ENCODE data around the gene PAQR8.

Gene PAQR8

GRCh38 chr6:52351879-52352238 lies 10.1 kb upstream of the PAQR8 start:
- DNase-seq: no peak

- DNase-seq: no peak
Observed at GRCh38 chr6:52352239-52353018, 9.5 kb upstream of the PAQR8 start.

GRCh38 chr6:52356017-52356416 lies 5.9 kb upstream of the PAQR8 start:
- DNase-seq: no peak

- no peak for DNase-seq
Observed at GRCh38 chr6:52359403-52359802, 2.5 kb upstream of the PAQR8 start.

GRCh38 chr6:52360028-52360427 lies 1.9 kb upstream of the PAQR8 start:
- DNase-seq: no peak

GRCh38 chr6:52360601-52361413 lies 1.1 kb upstream of the PAQR8 start:
- DNase-seq: no peak

GRCh38 chr6:52361414-52361944 lies 472 bp upstream of the PAQR8 start:
- DNase-seq: no peak

- peak; percentile 51 for DNase-seq
Observed at GRCh38 chr6:52362443-52363227, 684 bp downstream of the PAQR8 start.

- no peak for DNase-seq
Observed at GRCh38 chr6:52363228-52363867, 1.4 kb downstream of the PAQR8 start.

- DNase-seq: no peak
Observed at GRCh38 chr6:52364480-52365166, 2.7 kb downstream of the PAQR8 start.

- DNase-seq: no peak
Observed at GRCh38 chr6:52365317-52365716, 3.4 kb downstream of the PAQR8 start.

GRCh38 chr6:52365866-52366540 lies 4.1 kb downstream of the PAQR8 start:
- no peak for DNase-seq

- DNase-seq: no peak
Observed at GRCh38 chr6:52368002-52368401, 6.1 kb downstream of the PAQR8 start.

- DNase-seq: no peak
Observed at GRCh38 chr6:52369234-52369633, 7.3 kb downstream of the PAQR8 start.

GRCh38 chr6:52371656-52372191 lies 9.8 kb downstream of the PAQR8 start:
- no peak for DNase-seq

GRCh38 chr6:52373151-52373690 lies 11.3 kb downstream of the PAQR8 start:
- DNase-seq: no peak

- DNase-seq: no peak
Observed at GRCh38 chr6:52374247-52374646, 12.3 kb downstream of the PAQR8 start.

GRCh38 chr6:52375780-52376556 lies 14.0 kb downstream of the PAQR8 start:
- no peak for DNase-seq

- no peak for DNase-seq
Observed at GRCh38 chr6:52376763-52377162, 14.8 kb downstream of the PAQR8 start.

Data from right forelimb (tissue), 1 donor.